NT2/D1 (cell line): Measurements from ENCODE around the gene FRK.

ENCODE experiments used
- SUZ12 ChIP-seq: IDR thresholded peaks from 2 replicates; pipeline ENCODE4 v1.6.1; 2011; ENCODE audit not compliant: insufficient read length, insufficient read depth; ENCODE audit errors: extremely low read depth
- YY1 ChIP-seq: IDR thresholded peaks from 2 replicates; pipeline ENCODE4 v1.6.1; 2011; ENCODE audit not compliant: insufficient read length, insufficient read depth
- ZNF274 ChIP-seq: IDR thresholded peaks from 2 replicates; pipeline ENCODE4 v1.6.1; 2011; ENCODE audit warnings: mild to moderate bottlenecking, low read depth, low read length

- no peak for TF ChIP-seq SUZ12
- no peak for TF ChIP-seq ZNF274
- no peak for TF ChIP-seq YY1
Observed at GRCh38 chr6:116036075-116036773, 24.5 kb downstream of the FRK start.
